Nephron (organoid): ENCODE data around the gene HHATL.

Source experiments
- H3K27ac Mint-ChIP-seq, 3 experiments: 2 replicates each; pipeline ENCODE4 v1.8.0; 2020; ENCODE audit warnings: mixed read lengths in 3 of 3, mild to moderate bottlenecking in 2 of 3, moderate library complexity in 1 of 3
- H3K27me3 Mint-ChIP-seq: 2 replicates; pipeline ENCODE4 v1.8.0; 2021; ENCODE audit warnings: low read depth, mild to moderate bottlenecking, moderate library complexity, mixed read lengths
- H3K36me3 Mint-ChIP-seq: 2 replicates; pipeline ENCODE4 v1.8.0; 2020; ENCODE audit warnings: low read depth, mixed read lengths
- H3K4me1 Mint-ChIP-seq: 2 replicates; pipeline ENCODE4 v1.8.0; 2020; ENCODE audit warnings: mixed read lengths
- H3K4me3 Mint-ChIP-seq, 3 experiments: 2 replicates each; pipeline ENCODE4 v1.8.0; 2020; ENCODE audit warnings: mild to moderate bottlenecking in 3 of 3, mixed read lengths in 3 of 3, moderate library complexity in 2 of 3
- H3K9me3 Mint-ChIP-seq: 2 replicates; pipeline ENCODE4 v1.8.0; 2020; ENCODE audit warnings: mixed read lengths
- TF ChIP-seq, protein P1 (sequence below), 3 experiments: fragments of 200-600 bp; sonication (generic); IDR thresholded peaks; one replicate each; pipeline ENCODE4 v1.5.0; 2021; ENCODE audit warnings: antibody characterized with exemption in 3 of 3; ENCODE audit not compliant: unreplicated experiment in 3 of 3

Gene HHATL

DNA sequence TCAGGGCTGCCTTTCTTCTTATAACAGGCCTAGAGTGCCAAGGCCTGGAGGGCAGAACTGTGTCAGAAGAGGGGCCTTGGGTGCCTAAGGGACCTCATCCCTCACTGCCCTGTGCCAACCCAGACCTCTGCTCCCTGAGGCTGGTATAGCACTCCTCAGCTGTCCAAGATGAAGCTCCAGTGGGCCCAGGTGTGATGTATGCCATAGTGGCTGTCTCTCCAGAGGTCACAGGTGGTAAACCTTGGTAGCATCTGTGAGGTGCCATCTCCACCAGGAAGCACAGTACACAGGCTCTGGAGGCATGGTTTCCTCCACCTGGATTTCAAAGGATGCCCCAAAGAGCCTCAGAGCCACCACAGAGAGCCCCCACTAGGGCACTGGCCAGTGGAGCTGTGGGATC is 29.5 kb downstream of the HHATL start:
- H3K9me3 Mint-ChIP-seq = peaks cover 15% of the 10 kb centered on the region
- H3K27me3 Mint-ChIP-seq = peaks cover 4% of the 10 kb centered on the region
- no peak overlapping the region for H3K4me3 Mint-ChIP-seq
- TF ChIP-seq, protein P1, sequence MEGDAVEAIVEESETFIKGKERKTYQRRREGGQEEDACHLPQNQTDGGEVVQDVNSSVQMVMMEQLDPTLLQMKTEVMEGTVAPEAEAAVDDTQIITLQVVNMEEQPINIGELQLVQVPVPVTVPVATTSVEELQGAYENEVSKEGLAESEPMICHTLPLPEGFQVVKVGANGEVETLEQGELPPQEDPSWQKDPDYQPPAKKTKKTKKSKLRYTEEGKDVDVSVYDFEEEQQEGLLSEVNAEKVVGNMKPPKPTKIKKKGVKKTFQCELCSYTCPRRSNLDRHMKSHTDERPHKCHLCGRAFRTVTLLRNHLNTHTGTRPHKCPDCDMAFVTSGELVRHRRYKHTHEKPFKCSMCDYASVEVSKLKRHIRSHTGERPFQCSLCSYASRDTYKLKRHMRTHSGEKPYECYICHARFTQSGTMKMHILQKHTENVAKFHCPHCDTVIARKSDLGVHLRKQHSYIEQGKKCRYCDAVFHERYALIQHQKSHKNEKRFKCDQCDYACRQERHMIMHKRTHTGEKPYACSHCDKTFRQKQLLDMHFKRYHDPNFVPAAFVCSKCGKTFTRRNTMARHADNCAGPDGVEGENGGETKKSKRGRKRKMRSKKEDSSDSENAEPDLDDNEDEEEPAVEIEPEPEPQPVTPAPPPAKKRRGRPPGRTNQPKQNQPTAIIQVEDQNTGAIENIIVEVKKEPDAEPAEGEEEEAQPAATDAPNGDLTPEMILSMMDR (IDR thresholded peaks at IDR 0.05; ENCODE audit: unreplicated experiment in 3 of 3) = no peak
- no peak overlapping the region for H3K27ac Mint-ChIP-seq
- peaks cover 5% of the 10 kb centered on the region for H3K4me1 Mint-ChIP-seq
- no peaks in the 10 kb centered on the region for H3K36me3 Mint-ChIP-seq

DNA sequence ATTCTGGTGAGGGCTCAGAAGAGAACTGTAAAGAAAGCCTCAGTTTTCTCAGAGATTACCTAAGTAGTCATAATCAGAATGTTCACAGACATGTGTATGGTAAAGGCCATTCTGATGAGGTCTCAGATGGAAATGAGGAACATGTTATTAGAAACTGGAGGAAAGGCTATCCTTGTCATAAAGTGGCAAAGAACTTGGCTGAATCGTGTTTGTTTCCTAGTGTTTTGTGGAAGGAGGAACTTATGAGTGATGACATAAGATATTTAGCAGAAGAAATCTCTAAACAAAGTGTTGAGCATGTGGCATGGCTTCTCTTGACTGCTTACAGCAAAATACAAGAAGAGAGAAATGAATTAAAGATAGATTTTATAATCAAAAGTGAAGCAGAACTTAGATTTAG is 30.1 kb downstream of the HHATL start:
- TF ChIP-seq, protein P1 (IDR thresholded peaks at IDR 0.05; ENCODE audit: unreplicated experiment in 3 of 3) = no peak
- Mint-ChIP-seq H3K36me3 (no peaks in the 10 kb centered on the region), H3K4me1 (peaks cover 10% of the 10 kb centered on the region), H3K9me3 (peaks cover 9% of the 10 kb centered on the region), H3K4me3 (no peak overlapping the region), H3K27ac (no peak overlapping the region), H3K27me3 (peaks cover 4% of the 10 kb centered on the region)

DNA sequence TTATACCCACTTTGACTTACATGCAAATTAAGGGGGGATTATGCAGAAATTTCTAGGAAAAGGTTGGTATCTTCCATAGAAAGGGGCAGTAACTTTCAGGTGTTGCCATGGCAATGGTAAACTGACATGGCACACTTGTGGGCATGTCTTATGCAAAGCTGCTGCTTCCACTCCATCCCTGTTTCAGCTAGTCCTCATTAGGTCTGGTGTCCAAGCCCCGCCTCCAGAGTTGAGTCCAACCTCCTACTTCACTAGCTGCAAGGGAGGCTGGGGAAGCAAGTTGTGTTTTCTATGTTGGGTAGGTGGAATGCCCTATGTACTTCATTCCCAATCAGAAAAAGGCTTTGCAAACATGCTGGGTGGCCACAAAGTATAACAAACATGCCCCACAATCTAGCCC is 31.9 kb downstream of the HHATL start:
- no peak overlapping the region for H3K27ac Mint-ChIP-seq
- H3K4me3 Mint-ChIP-seq = no peak overlapping the region
- H3K9me3 Mint-ChIP-seq = no peaks in the 10 kb centered on the region
- peaks cover 4% of the 10 kb centered on the region for H3K27me3 Mint-ChIP-seq
- peaks cover 24% of the 10 kb centered on the region for H3K4me1 Mint-ChIP-seq
- TF ChIP-seq, protein P1 (IDR thresholded peaks at IDR 0.05; ENCODE audit: unreplicated experiment in 3 of 3) = no peak
- H3K36me3 Mint-ChIP-seq = no peaks in the 10 kb centered on the region

DNA sequence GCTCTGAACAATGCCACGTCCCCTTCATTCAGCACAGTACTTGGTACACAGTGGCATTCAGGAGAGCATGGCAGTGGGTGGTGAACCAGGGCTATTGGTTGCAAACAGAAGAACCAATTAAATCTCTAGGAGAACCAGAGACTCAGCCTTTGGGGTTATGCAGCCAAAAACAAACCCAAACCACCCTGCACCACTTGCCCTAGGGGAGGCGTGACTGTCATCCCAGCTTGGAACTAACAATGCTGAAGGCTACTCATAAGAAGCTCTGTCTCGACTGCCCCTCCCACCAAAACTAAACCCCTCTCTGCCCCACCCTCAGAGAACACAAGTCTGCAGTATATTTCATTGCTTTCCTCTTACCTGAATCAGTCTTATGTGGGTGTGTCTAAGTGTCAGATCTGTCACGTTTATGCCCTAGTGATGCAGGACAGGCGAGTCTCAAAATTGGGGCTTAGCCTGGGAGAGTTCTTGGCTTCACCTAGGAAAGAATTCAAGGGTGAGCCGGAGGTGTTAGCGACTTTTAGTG is 32.5 kb downstream of the HHATL start:
- no peak overlapping the region for H3K27ac Mint-ChIP-seq
- TF ChIP-seq, protein P1 (IDR thresholded peaks at IDR 0.05; ENCODE audit: unreplicated experiment in 3 of 3) = no peak

DNA sequence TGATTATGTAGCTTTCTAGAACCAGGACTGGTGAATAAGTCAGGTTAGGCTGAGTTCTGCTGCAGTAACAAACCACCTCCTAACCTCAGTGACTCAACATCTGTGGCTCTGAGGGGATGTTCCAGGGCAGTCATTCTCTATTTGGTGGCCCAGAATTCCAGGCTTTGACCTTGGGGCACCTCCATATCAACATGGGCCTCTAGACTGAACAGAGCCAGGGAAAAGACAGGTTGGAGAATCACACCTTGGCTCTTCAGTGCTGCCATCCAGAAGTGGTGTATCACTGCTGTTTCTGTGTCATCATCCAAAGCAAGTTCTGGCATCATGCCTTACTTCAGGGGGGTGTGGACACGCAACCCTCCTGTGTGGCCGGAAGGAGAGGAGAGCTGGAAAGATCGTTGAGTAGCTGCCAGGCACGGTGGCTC is 33.8 kb downstream of the HHATL start:
- Mint-ChIP-seq H3K27ac (no peak overlapping the region), H3K27me3 (peaks cover 4% of the 10 kb centered on the region), H3K4me1 (peaks cover 24% of the 10 kb centered on the region), H3K9me3 (no peaks in the 10 kb centered on the region), H3K4me3 (no peak overlapping the region), H3K36me3 (no peaks in the 10 kb centered on the region)
- TF ChIP-seq, protein P1 (IDR thresholded peaks at IDR 0.05; ENCODE audit: unreplicated experiment in 3 of 3) = no peak

More for the DNA sequence above, 32.5 kb downstream of the HHATL start:
- peaks cover 24% of the 10 kb centered on the region for H3K4me1 Mint-ChIP-seq
- H3K4me3 Mint-ChIP-seq = no peak overlapping the region
- no peaks in the 10 kb centered on the region for H3K36me3 Mint-ChIP-seq
- no peaks in the 10 kb centered on the region for H3K9me3 Mint-ChIP-seq
- H3K27me3 Mint-ChIP-seq = peaks cover 4% of the 10 kb centered on the region

DNA sequence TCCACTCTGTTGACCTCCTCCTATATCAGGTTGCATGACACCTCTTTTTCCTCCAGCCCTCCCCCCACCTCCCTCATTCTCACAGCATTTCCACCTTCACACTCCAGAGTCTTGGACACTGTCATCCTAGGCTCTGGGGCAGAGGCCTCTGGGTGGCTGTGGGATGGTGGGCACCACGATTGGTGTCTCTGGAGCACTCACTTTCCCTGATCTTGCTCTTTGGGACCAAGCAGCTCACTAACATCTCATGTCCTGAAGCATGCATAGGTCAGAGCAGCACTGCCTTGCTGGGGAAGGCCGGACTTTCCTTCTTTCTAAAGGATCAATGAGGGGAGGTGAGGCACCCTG is 34.2 kb downstream of the HHATL start:
- H3K4me3 Mint-ChIP-seq = no peak overlapping the region
- H3K27me3 Mint-ChIP-seq = peaks cover 4% of the 10 kb centered on the region
- peaks cover 24% of the 10 kb centered on the region for H3K4me1 Mint-ChIP-seq
- TF ChIP-seq, protein P1 (IDR thresholded peaks at IDR 0.05; ENCODE audit: unreplicated experiment in 3 of 3) = no peak
- H3K27ac Mint-ChIP-seq = no peak overlapping the region
- no peaks in the 10 kb centered on the region for H3K9me3 Mint-ChIP-seq
- no peaks in the 10 kb centered on the region for H3K36me3 Mint-ChIP-seq
